H9 (cell line): Measurements from ENCODE around the gene HOXA2. TPM values are rescaled to one million over a fixed set of nuclear protein-coding genes. Genes with fewer than 3 reads are reported as not detected.

ENCODE experiments used
- DNase-seq: peaks from one replicate; pipeline ENCODE4 v3.0.0-alpha.2; 2017
- H2AFZ ChIP-seq: one replicate; pipeline ENCODE4 v1.6.1; 2013; ENCODE audit warnings: mild to moderate bottlenecking, low read length, control low read depth, moderate library complexity
- H2AK5ac ChIP-seq: 2 replicates; pipeline ENCODE4 v1.6.1; 2013; ENCODE audit warnings: low read length, control low read depth, mixed read lengths; ENCODE audit not compliant: insufficient read length
- H2BK120ac ChIP-seq: one replicate; pipeline ENCODE4 v1.6.1; 2013; ENCODE audit warnings: low read depth, mild to moderate bottlenecking, low read length, control low read depth, inconsistent platforms; ENCODE audit not compliant: poor library complexity, severe bottlenecking
- H2BK12ac ChIP-seq: 2 replicates; pipeline ENCODE4 v1.6.1; 2013; ENCODE audit warnings: low read length, control low read depth, mixed read lengths, low read depth; ENCODE audit not compliant: insufficient read length
- H2BK15ac ChIP-seq: 2 replicates; pipeline ENCODE4 v1.6.1; 2013; ENCODE audit warnings: low read depth, low read length, control low read depth
- H2BK20ac ChIP-seq: one replicate; pipeline ENCODE4 v1.6.1; 2013; ENCODE audit warnings: low read depth, mild to moderate bottlenecking, low read length, control low read depth, inconsistent platforms; ENCODE audit not compliant: poor library complexity, severe bottlenecking
- H2BK5ac ChIP-seq: 2 replicates; pipeline ENCODE4 v1.6.1; 2013; ENCODE audit warnings: low read length, control low read depth, mixed read lengths; ENCODE audit not compliant: insufficient read length
- H3K14ac ChIP-seq: 2 replicates; pipeline ENCODE4 v1.6.1; 2013; ENCODE audit warnings: low read length, control low read depth; ENCODE audit not compliant: insufficient read depth
- H3K18ac ChIP-seq: 2 replicates; pipeline ENCODE4 v1.6.1; 2013; ENCODE audit warnings: low read depth, mild to moderate bottlenecking, mixed read lengths, low read length, control low read depth; ENCODE audit not compliant: insufficient read length
- H3K23ac ChIP-seq: 2 replicates; pipeline ENCODE4 v1.6.1; 2013; ENCODE audit warnings: low read length, control low read depth, mixed read lengths, low read depth; ENCODE audit not compliant: insufficient read length
- H3K23me2 ChIP-seq: 2 replicates; pipeline ENCODE4 v1.6.1; 2013; ENCODE audit warnings: low read depth, mild to moderate bottlenecking, mixed read lengths, low read length, control low read depth; ENCODE audit not compliant: insufficient read length, poor library complexity, severe bottlenecking
- H3K27ac ChIP-seq: 2 replicates; pipeline ENCODE4 v1.5.1; 2013; ENCODE audit warnings: low read length, control low read depth, mixed read lengths, low read depth; ENCODE audit not compliant: insufficient read length
- H3K27me3 ChIP-seq: 2 replicates; pipeline ENCODE4 v1.6.1; 2013; ENCODE audit warnings: low read length, control low read depth, inconsistent platforms; ENCODE audit not compliant: insufficient read depth
- H3K4ac ChIP-seq: 2 replicates; pipeline ENCODE4 v1.6.1; 2013; ENCODE audit warnings: low read depth, mild to moderate bottlenecking, control low read depth, inconsistent platforms, low read length, moderate library complexity
- H3K4me1 ChIP-seq: 2 replicates; pipeline ENCODE4 v1.6.1; 2013; ENCODE audit warnings: low read length, control low read depth, inconsistent platforms; ENCODE audit not compliant: insufficient read depth
- H3K4me2 ChIP-seq: 2 replicates; pipeline ENCODE4 v1.6.1; 2013; ENCODE audit warnings: low read length, control low read depth, mixed read lengths; ENCODE audit not compliant: insufficient read length, insufficient read depth
- H3K56ac ChIP-seq: 2 replicates; pipeline ENCODE4 v1.6.1; 2013; ENCODE audit warnings: low read depth, mild to moderate bottlenecking, mixed read lengths, low read length, control low read depth; ENCODE audit not compliant: insufficient read length
- H3K79me1 ChIP-seq: 2 replicates; pipeline ENCODE4 v1.6.1; 2013; ENCODE audit warnings: low read depth, mild to moderate bottlenecking, moderate library complexity, low read length, control low read depth, inconsistent platforms; ENCODE audit not compliant: insufficient read depth, poor library complexity, severe bottlenecking
- H3K79me2 ChIP-seq: 2 replicates; pipeline ENCODE4 v1.6.1; 2013; ENCODE audit warnings: low read length, control low read depth, inconsistent platforms; ENCODE audit not compliant: insufficient read depth
- H3K9ac ChIP-seq: 2 replicates; pipeline ENCODE4 v1.6.1; 2013; ENCODE audit warnings: low read length, control low read depth, mixed read lengths; ENCODE audit not compliant: insufficient read length; ENCODE audit errors: extremely low read depth
- H3K9me3 ChIP-seq: one replicate; pipeline ENCODE4 v1.6.1; 2013; ENCODE audit warnings: low read depth, low read length, inconsistent platforms; ENCODE audit not compliant: control insufficient read depth
- H3T11ph ChIP-seq: one replicate; pipeline ENCODE4 v1.6.1; 2013; ENCODE audit warnings: mild to moderate bottlenecking, low read length, control low read depth, inconsistent platforms
- H4K20me1 ChIP-seq: one replicate; pipeline ENCODE4 v1.6.1; 2013; ENCODE audit not compliant: control insufficient read depth, insufficient read length, insufficient read depth
- H4K5ac ChIP-seq: 2 replicates; pipeline ENCODE4 v1.6.1; 2013; ENCODE audit warnings: low read depth, mild to moderate bottlenecking, mixed read lengths, low read length, control low read depth; ENCODE audit not compliant: insufficient read length
- H4K8ac ChIP-seq: replicated peaks from 2 replicates; pipeline ENCODE4 v1.6.1; 2013; ENCODE audit warnings: low read length, control low read depth, mixed read lengths, low read depth; ENCODE audit not compliant: insufficient read length
- H4K91ac ChIP-seq: 2 replicates; pipeline ENCODE4 v1.6.1; 2013; ENCODE audit warnings: low read depth, mild to moderate bottlenecking, moderate library complexity, mixed read lengths, low read length, control low read depth; ENCODE audit not compliant: insufficient read length
- H3K27ac Mint-ChIP-seq, 3 experiments: 2 replicates in 2 of 3; 3 replicates in 1 of 3; pipeline ENCODE4 v1.8.0; 2020 to 2021; ENCODE audit warnings: mixed read lengths in 3 of 3, mild to moderate bottlenecking in 1 of 3, moderate library complexity in 1 of 3
- H3K27me3 Mint-ChIP-seq: 2 replicates; pipeline ENCODE4 v1.8.0; 2021; ENCODE audit warnings: low read depth, mild to moderate bottlenecking, moderate library complexity, mixed read lengths
- H3K36me3 Mint-ChIP-seq, 3 experiments: 2 replicates in 2 of 3; 3 replicates in 1 of 3; pipeline ENCODE4 v1.8.0; 2020 to 2021; ENCODE audit warnings: low read depth in 3 of 3, mixed read lengths in 3 of 3; ENCODE audit not compliant: insufficient read depth in 1 of 3
- H3K4me1 Mint-ChIP-seq, 2 experiments: 2 replicates each; pipeline ENCODE4 v1.8.0; 2020; ENCODE audit warnings: mixed read lengths in 2 of 2
- H3K4me3 Mint-ChIP-seq, 2 experiments: 2 replicates in 1 of 2; 3 replicates in 1 of 2; pipeline ENCODE4 v1.8.0; 2020 to 2021; ENCODE audit warnings: mild to moderate bottlenecking in 2 of 2, mixed read lengths in 2 of 2, moderate library complexity in 1 of 2
- H3K9me3 Mint-ChIP-seq, 2 experiments: 2 replicates in 1 of 2; 3 replicates in 1 of 2; pipeline ENCODE4 v1.8.0; 2020; ENCODE audit warnings: mild to moderate bottlenecking in 2 of 2, mixed read lengths in 2 of 2, moderate library complexity in 1 of 2
- CTCF ChIP-seq: fragments of 200-600 bp; sonication (generic); conservative IDR thresholded peaks from 3 replicates; pipeline ENCODE4 v1.8.0; 2021; ENCODE audit warnings: antibody characterized with exemption, mild to moderate bottlenecking
- WGBS: extraction: QIAGEN DNeasy Blood & Tissue Kit; methylation state at CpG from one replicate; pipeline ENCODE4 v1.1.7; 2013; ENCODE audit warnings: missing lambda C conversion rate, low lambda C conversion rate, mixed read lengths; ENCODE audit not compliant: insufficient read length; ENCODE audit errors: extremely low coverage; 5-methylcytosine and 5-hydroxymethylcytosine counted together
- total RNA-seq: library from RNA; stranded (reverse); gene quantifications from 2 replicates; pipeline ENCODE4 v1.2.1, GENCODE V29; 2021

The HOXA2 gene
- total RNA-seq, 1 experiment from 2014 or later = not detected

- Histone ChIP-seq H3K27ac (no peak overlapping the region), H3K18ac (no peak overlapping the region), H3K4me1 (no peaks in the 10 kb centered on the region), H3T11ph (no peak overlapping the region), H2BK12ac (no peak overlapping the region), H2BK15ac (no peak overlapping the region), H3K79me2 (no peaks in the 10 kb centered on the region), H3K56ac (no peak overlapping the region), H2BK20ac (no peak overlapping the region), H3K9ac (no peak overlapping the region), H2BK120ac (no peak overlapping the region), H3K4ac (no peak overlapping the region), H2AK5ac (no peak overlapping the region), H2BK5ac (no peak overlapping the region), H3K14ac (no peak overlapping the region), H3K79me1 (no peaks in the 10 kb centered on the region), H3K23me2 (peaks cover 3% of the 10 kb centered on the region), H4K20me1 (no peaks in the 10 kb centered on the region), H4K5ac (no peak overlapping the region), H3K23ac (no peak overlapping the region), H4K8ac (no peak overlapping the region), H3K27me3 (peaks cover 97% of the 10 kb centered on the region), H3K9me3 (no peaks in the 10 kb centered on the region), H3K4me2 (no peak overlapping the region), H4K91ac (no peak overlapping the region), H2AFZ (no peak overlapping the region)
- Mint-ChIP-seq H3K27me3 (peaks cover 98% of the 10 kb centered on the region), H3K27ac (no peak overlapping the region), H3K4me1 (peaks cover 8 to 19% of the 10 kb centered on the region in 2 experiments; a peak in 3 of 4 replicates), H3K4me3 (no peak overlapping the region), H3K36me3 (peaks cover 0 to 5% (median 0%) of the 10 kb centered on the region in 3 experiments; a peak in 1 of 7 replicates), H3K9me3 (peaks cover 0 to 7% of the 10 kb centered on the region in 2 experiments; a peak in 3 of 5 replicates)
- no peak for DNase-seq
- WGBS = no CpG with 5 or more reads among the region's 45 CpGs
- TF ChIP-seq CTCF = no peak
Observed at GRCh38 chr7:27115221-27116026, 12.9 kb upstream of the HOXA2 start.
